GM12878 (cell line): ENCODE results near the gene NSD2. TPM values are rescaled to one million over a fixed set of nuclear protein-coding genes. Genes with fewer than 3 reads are reported as not detected.

Experiments
- ATAC-seq: fragments of 200-7000 bp; cut with Tn5 transposase; 3 replicates; pipeline ENCODE4 v1.9.1; 2020; ENCODE audit warnings: mild to moderate bottlenecking, moderate library complexity
- BruUV-seq: library from RNA; stranded (reverse); fragments of 400-500 nt; replicated peaks from 2 replicates; lab custom pipeline; 2021; lab: Mats Ljungman, UMichigan
- CTCF ChIA-PET: fragments of 300-600 bp; sonication (Branson Sonifier 250); formaldehyde crosslinking; extraction: SDS; loops from one replicate; lab custom pipeline; 2021; ENCODE audit warnings: inconsistent platforms; lab: Yijun Ruan, JAX
- POLR2A ChIA-PET: fragments of 350-600 bp; formaldehyde crosslinking; extraction: SDS; loops from one replicate; lab custom pipeline; 2021; ENCODE audit warnings: inconsistent platforms; lab: Charles Lee
- RAD21 ChIA-PET: fragments of 300-600 bp; sonication (Branson Sonifier 250); formaldehyde crosslinking; loops from one replicate; lab custom pipeline; 2023; ENCODE audit warnings: antibody characterized with exemption; ENCODE audit not compliant: unreplicated experiment; lab: Charles Lee
- SMC1A ChIA-PET: fragments of 300-600 bp; sonication (Branson Sonifier 250); formaldehyde crosslinking; loops from one replicate; lab custom pipeline; 2023; ENCODE audit not compliant: unreplicated experiment, uncharacterized antibody; lab: Charles Lee
- DNase-seq: peaks from one replicate; pipeline ENCODE4 v3.0.0-alpha.2; 2011; ENCODE audit warnings: low read depth, low spot score
- FAIRE-seq: peaks from 3 replicates; lab custom pipeline; 2011; peaks lifted over from hg19 to GRCh38; lab: Jason Lieb, UNC
- H2AFZ ChIP-seq: 2 replicates; pipeline ENCODE4 v1.6.0; 2011; ENCODE audit warnings: low read depth, low read length, control low read depth; ENCODE audit not compliant: control insufficient read depth
- H3K27ac ChIP-seq: 2 replicates; pipeline ENCODE4 v1.5.1; 2011; ENCODE audit warnings: control low read depth; ENCODE audit not compliant: control insufficient read depth, insufficient read depth
- H3K27me3 ChIP-seq, 2 experiments: replicated peaks in 1 of 2; 2 replicates each; pipeline versions ENCODE4 v1.6.0 to v1.6.1; 2011; ENCODE audit warnings: low read length in 1 of 2; ENCODE audit not compliant: control insufficient read depth in 2 of 2, insufficient read depth in 2 of 2
- H3K36me3 ChIP-seq, 2 experiments: 2 replicates each; pipeline ENCODE4 v1.5.1; 2011; ENCODE audit warnings: low read length in 1 of 2; ENCODE audit not compliant: control insufficient read depth in 2 of 2, insufficient read depth in 2 of 2
- H3K4me1 ChIP-seq: 2 replicates; pipeline ENCODE4 v1.6.1; 2011; ENCODE audit warnings: mild to moderate bottlenecking, low read length, moderate library complexity, mixed read lengths; ENCODE audit not compliant: control insufficient read depth, insufficient read depth
- H3K4me2 ChIP-seq: 2 replicates; pipeline ENCODE4 v1.6.0; 2011; ENCODE audit warnings: control low read depth; ENCODE audit not compliant: control insufficient read depth, insufficient read depth
- H3K4me3 ChIP-seq: fragments of 200-600 bp; sonication (generic); 2 replicates; pipeline ENCODE4 v1.5.1; 2016
- H3K79me2 ChIP-seq: 2 replicates; pipeline ENCODE4 v1.6.0; 2011; ENCODE audit warnings: low read length; ENCODE audit not compliant: control insufficient read depth, insufficient read depth
- H3K9ac ChIP-seq: 2 replicates; pipeline ENCODE4 v1.8.0; 2011; ENCODE audit warnings: low read length, control low read depth, mixed read lengths; ENCODE audit not compliant: control insufficient read depth, insufficient read depth
- H3K9me3 ChIP-seq: replicated peaks from 3 replicates; pipeline ENCODE4 v1.5.1; 2011; ENCODE audit warnings: mild to moderate bottlenecking, low read length; ENCODE audit not compliant: control insufficient read depth, insufficient read depth
- H4K20me1 ChIP-seq: 2 replicates; pipeline ENCODE4 v1.6.0; 2011; ENCODE audit not compliant: control insufficient read depth, insufficient read depth
- ATF7 ChIP-seq: fragments of 450-650 bp; IDR thresholded peaks from 2 replicates; pipeline ENCODE4 v1.6.1; 2016; ENCODE audit warnings: low read depth, mild to moderate bottlenecking
- EED ChIP-seq: sonication (generic); IDR thresholded peaks from 2 replicates; pipeline ENCODE4 v1.6.1; 2016; ENCODE audit warnings: antibody characterized with exemption, low read depth
- EGR1 ChIP-seq, 2 experiments: IDR thresholded peaks; 1 replicate in 1 of 2; 2 replicates in 1 of 2; pipeline ENCODE4 v1.6.1; 2011 to 2012; ENCODE audit warnings: low read depth in 2 of 2, low read length in 2 of 2, borderline replicate concordance in 1 of 2, mild to moderate bottlenecking in 1 of 2, moderate library complexity in 1 of 2
- PRDM15 ChIP-seq: fragments of 450-650 bp; formaldehyde crosslinking; IDR thresholded peaks from 2 replicates; pipeline ENCODE4 v1.4.0; 2020; ENCODE audit warnings: mild to moderate bottlenecking, moderate library complexity
- RUNX3 ChIP-seq: IDR thresholded peaks from 2 replicates; pipeline ENCODE4 v1.6.1; 2012; ENCODE audit warnings: low read length, inconsistent platforms
- SMC3 ChIP-seq: IDR thresholded peaks from 2 replicates; pipeline ENCODE4 v1.6.1; 2011; ENCODE audit warnings: low read length, improper control_type of control experiment, borderline replicate concordance
- SP1 ChIP-seq: IDR thresholded peaks from one replicate; pipeline ENCODE4 v1.6.1; 2011; ENCODE audit warnings: low read depth, low read length
- STAT1 ChIP-seq: fragments of 450-650 bp; conservative IDR thresholded peaks from 2 replicates; pipeline ENCODE4 v1.6.1; 2014; ENCODE audit warnings: antibody characterized with exemption, mild to moderate bottlenecking
- WRNIP1 ChIP-seq: IDR thresholded peaks from 2 replicates; pipeline ENCODE4 v1.6.1; 2011; ENCODE audit warnings: low read depth, low read length, improper control_type of control experiment, borderline replicate concordance
- WGBS: methylation state at CpG from one replicate; pipeline ENCODE4 v1.1.6; 2016; ENCODE audit warnings: low lambda C conversion rate; ENCODE audit not compliant: insufficient replicate concordance, insufficient coverage; ENCODE audit errors: missing lambda C conversion rate; 5-methylcytosine and 5-hydroxymethylcytosine counted together
- in situ Hi-C: fragments of 300-500 bp; cut with MboI; formaldehyde crosslinking; loops from 9 replicates; pipeline ENCODE4 v1.14.3; 2018; ENCODE audit warnings: mixed read lengths
- intact Hi-C: fragments of 100-400 bp; cut with micrococcal nuclease; formaldehyde crosslinking; loops from one replicate; pipeline ENCODE4 v1.14.2; 2022; ENCODE audit not compliant: unreplicated experiment
- polyA plus RNA-seq, 11 experiments: library from polyadenylated mRNA; depleted of rRNA in 4 of 11; unstranded in 6 of 11; stranded (reverse) in 5 of 11; fragments of >200 nt; fragmentation: Nextera tagmentation in 4 of 11; fragmentation: Illumina TruSeq in 1 of 11; extraction: Ambion mirVana in 4 of 11; extraction: Trizol in 1 of 11; gene quantifications; 1 replicate in 1 of 11; 2 replicates in 10 of 11; pipeline versions ENCODE4 v1.2.1 to v1.2.3, GENCODE V29; 2011 to 2016; ENCODE audit warnings: inconsistent platforms in 2 of 11, missing spikeins in 2 of 11, low read depth in 1 of 11
- total RNA-seq, 4 experiments: library from RNA; depleted of rRNA in 3 of 4; stranded (reverse); fragments of >200 nt in 3 of 4; fragmentation: Illumina TruSeq in 1 of 4; extraction: Trizol in 1 of 4; gene quantifications; 2 replicates each; pipeline versions ENCODE4 v1.2.1 to v1.2.3, GENCODE V29; 2013 to 2021
- TF ChIP-seq, protein P1 (sequence below): IDR thresholded peaks from 2 replicates; pipeline ENCODE4 v1.6.1; 2011; ENCODE audit warnings: borderline replicate concordance, low read depth, mild to moderate bottlenecking, moderate library complexity, low read length; ENCODE audit not compliant: insufficient read depth, poor library complexity, severe bottlenecking

NSD2 gene
- total and polyA plus RNA-seq, 10 of the 15 experiments (the other 5 are each of a cell fraction or from before 2014, with no cell fraction given), result 8.6 to 139 (median 67.2) TPM

DNA sequence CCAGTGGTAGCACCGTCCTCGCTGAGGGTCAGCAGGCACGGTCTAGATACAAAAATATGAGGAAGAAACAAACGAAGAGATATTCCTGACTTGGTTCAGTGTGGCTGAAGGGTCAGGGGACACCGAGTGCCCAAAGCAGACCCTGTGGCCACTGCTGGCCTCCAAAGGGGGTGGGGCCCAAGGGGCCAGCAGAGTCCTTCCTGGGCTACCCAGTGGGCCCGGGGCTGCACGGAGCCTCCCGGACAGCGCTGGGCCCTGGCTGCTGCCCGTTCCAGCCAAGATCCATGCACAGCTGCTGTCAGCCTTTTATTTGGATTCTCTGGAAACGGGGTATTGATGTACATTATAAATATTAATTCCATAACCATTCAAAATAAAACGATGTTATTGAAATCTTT is 117.1 kb downstream of the NSD2 start (continued):
- no peak for TF ChIP-seq PRDM15 (CRISPR knock-in tag)

DNA sequence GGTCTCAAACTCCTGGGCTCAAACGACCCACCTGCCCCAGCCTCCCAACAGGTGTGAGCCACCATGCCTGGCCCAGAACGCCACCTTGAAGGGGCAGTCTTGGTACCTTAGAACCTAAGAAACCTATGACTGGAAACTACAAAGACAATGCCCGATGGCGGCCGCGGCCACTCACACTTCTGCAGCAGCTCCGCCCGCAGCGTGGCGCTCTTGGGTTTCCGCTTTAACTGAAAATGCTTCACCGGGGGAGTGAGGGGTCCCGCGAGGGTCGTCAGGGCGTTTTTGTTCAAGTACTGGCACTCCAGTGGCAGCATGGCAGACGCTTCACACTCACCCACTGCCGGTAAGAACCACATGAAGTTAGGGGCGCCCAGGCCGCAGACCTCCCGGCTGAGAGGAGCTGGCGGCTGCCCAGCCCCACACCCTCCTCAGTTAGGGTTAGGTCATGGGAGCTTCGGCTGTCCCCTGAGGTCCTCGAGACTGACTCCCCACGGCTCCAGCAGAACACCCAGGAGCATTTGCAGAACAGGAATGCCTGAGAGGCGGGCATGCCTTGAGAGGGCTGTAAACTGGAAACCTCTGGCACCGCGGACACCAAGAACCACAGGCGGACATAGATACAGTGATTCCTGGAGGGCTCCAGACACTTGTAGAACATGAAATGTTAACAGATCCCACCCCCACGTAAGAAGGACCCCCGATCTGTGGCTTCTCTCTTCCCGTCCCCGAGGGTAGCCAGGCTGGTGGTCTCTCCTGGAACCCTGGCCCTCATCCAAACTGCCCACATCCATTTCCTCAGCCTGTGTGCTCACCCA is 118.5 kb downstream of the NSD2 start:
- FAIRE-seq (no peak), DNase-seq (no peak), ATAC-seq (no peak)
- in situ Hi-C loops (no loop called here), intact Hi-C loops (no loop called here)
- POLR2A ChIA-PET, result no interaction called here
- no peaks in the 10 kb centered on the region for H3K4me1 ChIP-seq
- no peaks in the 10 kb centered on the region for H3K9me3 ChIP-seq
- RAD21 ChIA-PET, result no interaction called here
- SMC1A ChIA-PET, result no interaction called here
- TF ChIP-seq EGR1 (IDR thresholded peaks at IDR 0.05; ENCODE audit: borderline replicate concordance in 1 of 2, low read depth in 2 of 2, low read length in 2 of 2) (no peak), SMC3 (no peak), EED (no peak), WRNIP1 (no peak), SP1 (no peak), ATF7 (no peak), STAT1 (no peak), RUNX3 (no peak)
- TF ChIP-seq, protein P1, sequence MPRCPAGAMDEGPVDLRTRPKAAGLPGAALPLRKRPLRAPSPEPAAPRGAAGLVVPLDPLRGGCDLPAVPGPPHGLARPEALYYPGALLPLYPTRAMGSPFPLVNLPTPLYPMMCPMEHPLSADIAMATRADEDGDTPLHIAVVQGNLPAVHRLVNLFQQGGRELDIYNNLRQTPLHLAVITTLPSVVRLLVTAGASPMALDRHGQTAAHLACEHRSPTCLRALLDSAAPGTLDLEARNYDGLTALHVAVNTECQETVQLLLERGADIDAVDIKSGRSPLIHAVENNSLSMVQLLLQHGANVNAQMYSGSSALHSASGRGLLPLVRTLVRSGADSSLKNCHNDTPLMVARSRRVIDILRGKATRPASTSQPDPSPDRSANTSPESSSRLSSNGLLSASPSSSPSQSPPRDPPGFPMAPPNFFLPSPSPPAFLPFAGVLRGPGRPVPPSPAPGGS, result no peak
- no peaks in the 10 kb centered on the region for H4K20me1 ChIP-seq
- no peak overlapping the region for H3K9ac ChIP-seq
- no peaks in the 10 kb centered on the region for H3K27me3 ChIP-seq
- H3K79me2 ChIP-seq, result no peaks in the 10 kb centered on the region; the same call in none of the 2 replicates
- 90% methylated on average over 33 of the region's 33 CpGs for WGBS
- no TSS peak for BruUV-seq
- peaks cover 8 to 45% of the 10 kb centered on the region in 2 experiments; a peak in 3 of 4 replicates for H3K36me3 ChIP-seq
- no peak overlapping the region for H3K27ac ChIP-seq
- CTCF ChIA-PET, result no interaction called here
- no peak overlapping the region for H3K4me2 ChIP-seq
- H2AFZ ChIP-seq, result no peak overlapping the region
- H3K4me3 ChIP-seq, result no peak overlapping the region
